Measurements from ENCODE around the gene BICDL2. TPM values are rescaled to one million over a fixed set of nuclear protein-coding genes. Genes with fewer than 3 reads are reported as not detected.

Gene BICDL2
- total and polyA plus RNA-seq, 8 donors = 18.4 to 693 (median 47.2) TPM

DNA sequence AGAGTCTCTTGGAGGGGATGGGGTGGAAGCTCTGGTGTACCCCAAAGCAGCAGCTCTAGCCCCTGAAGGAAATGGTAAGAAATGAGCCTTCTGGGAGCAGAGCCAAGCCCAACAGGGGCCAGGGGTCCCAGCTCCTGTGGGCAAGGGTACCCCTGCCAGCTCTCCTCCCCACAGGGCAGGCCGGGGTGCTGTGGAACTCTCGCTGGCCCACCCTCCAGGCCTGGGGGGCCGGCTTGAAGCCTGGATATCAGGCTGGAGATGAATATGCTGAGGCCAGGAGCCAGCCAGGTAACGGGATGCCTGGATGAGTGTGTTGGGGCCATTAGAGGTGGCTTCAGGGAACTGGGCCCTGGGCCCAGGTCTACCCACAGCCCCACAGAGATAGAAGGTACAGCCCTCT lies 36.2 kb downstream of the BICDL2 start:
- 67 to 89% (median 84%) methylated on average over 4 of the region's 4 CpGs for WGBS, 5 donors
- TF ChIP-seq POLR2A (IDR thresholded peaks at IDR 0.05) (no peak), POLR2AphosphoS5 (IDR thresholded peaks at IDR 0.05) (no peak), EP300 (IDR thresholded peaks at IDR 0.05) (no peak)
- TF ChIP-seq, protein P1, sequence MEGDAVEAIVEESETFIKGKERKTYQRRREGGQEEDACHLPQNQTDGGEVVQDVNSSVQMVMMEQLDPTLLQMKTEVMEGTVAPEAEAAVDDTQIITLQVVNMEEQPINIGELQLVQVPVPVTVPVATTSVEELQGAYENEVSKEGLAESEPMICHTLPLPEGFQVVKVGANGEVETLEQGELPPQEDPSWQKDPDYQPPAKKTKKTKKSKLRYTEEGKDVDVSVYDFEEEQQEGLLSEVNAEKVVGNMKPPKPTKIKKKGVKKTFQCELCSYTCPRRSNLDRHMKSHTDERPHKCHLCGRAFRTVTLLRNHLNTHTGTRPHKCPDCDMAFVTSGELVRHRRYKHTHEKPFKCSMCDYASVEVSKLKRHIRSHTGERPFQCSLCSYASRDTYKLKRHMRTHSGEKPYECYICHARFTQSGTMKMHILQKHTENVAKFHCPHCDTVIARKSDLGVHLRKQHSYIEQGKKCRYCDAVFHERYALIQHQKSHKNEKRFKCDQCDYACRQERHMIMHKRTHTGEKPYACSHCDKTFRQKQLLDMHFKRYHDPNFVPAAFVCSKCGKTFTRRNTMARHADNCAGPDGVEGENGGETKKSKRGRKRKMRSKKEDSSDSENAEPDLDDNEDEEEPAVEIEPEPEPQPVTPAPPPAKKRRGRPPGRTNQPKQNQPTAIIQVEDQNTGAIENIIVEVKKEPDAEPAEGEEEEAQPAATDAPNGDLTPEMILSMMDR (IDR thresholded peaks at IDR 0.05) = no peak
- intact Hi-C loops (cut with DNase I; ENCODE audit: low total_unique reads) = no loop called here

GRCh38 chr16:2999929-3000328 lies 36.8 kb downstream of the BICDL2 start:
- no peaks in the 10 kb centered on the region for H3K9me3 ChIP-seq
- no peak overlapping the region for H3K27ac ChIP-seq
- no peak for TF ChIP-seq POLR2A (IDR thresholded peaks at IDR 0.05)
- TF ChIP-seq EP300 (IDR thresholded peaks at IDR 0.05) = no peak
- TF ChIP-seq POLR2AphosphoS5 (IDR thresholded peaks at IDR 0.05) = no peak
- TF ChIP-seq, protein P1 (IDR thresholded peaks at IDR 0.05) = no peak
- H3K36me3 ChIP-seq = no peaks in the 10 kb centered on the region
- DNase-seq = no peak
- H3K27me3 ChIP-seq = peaks cover 0 to 69% (median 0%) of the 10 kb centered on the region in 3 donors
- H3K4me3 ChIP-seq = no peak overlapping the region
- intact Hi-C loops (cut with DNase I; ENCODE audit: low total_unique reads) = no loop called here
- 78 to 90% (median 85%) methylated on average over 6 of the region's 6 CpGs for WGBS, 5 donors
- peaks cover 4 to 11% (median 8%) of the 10 kb centered on the region in 4 donors for H3K4me1 ChIP-seq

More for the DNA sequence above, 36.2 kb downstream of the BICDL2 start:
- Histone ChIP-seq H3K27ac (no peak overlapping the region), H3K36me3 (no peaks in the 10 kb centered on the region), H3K4me3 (no peak overlapping the region), H3K4me1 (peaks cover 4 to 15% (median 12%) of the 10 kb centered on the region in 4 donors), H3K9me3 (no peaks in the 10 kb centered on the region), H3K27me3 (peaks cover 0 to 69% (median 0%) of the 10 kb centered on the region in 3 donors)
- no peak for DNase-seq

DNA sequence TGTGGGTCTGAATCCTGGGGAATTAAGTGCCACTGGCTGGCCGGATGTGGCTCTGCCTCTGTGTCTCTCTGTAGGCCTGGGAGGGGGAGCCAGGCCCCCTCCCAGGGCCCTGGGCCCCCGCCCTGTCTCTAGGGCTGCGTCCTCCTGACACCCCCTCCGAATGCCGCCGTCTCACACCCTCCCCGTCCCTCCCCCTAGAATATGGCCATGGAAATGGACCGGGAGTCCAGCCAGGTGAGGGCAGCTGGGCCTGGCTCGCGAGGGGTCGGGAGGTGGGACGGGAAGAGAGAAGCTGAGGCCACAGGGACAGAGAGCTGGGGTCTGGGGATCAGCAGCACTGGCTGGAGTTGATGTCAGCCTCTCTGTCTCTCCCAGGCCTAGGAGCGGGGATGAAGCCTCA lies 40.4 kb downstream of the BICDL2 start:
- 80 to 93% (median 85%) methylated on average over 11 to 13 of the region's 13 CpGs for WGBS, 5 donors
- intact Hi-C loops (cut with DNase I; ENCODE audit: low total_unique reads) = no loop called here
- no peak for DNase-seq

DNA sequence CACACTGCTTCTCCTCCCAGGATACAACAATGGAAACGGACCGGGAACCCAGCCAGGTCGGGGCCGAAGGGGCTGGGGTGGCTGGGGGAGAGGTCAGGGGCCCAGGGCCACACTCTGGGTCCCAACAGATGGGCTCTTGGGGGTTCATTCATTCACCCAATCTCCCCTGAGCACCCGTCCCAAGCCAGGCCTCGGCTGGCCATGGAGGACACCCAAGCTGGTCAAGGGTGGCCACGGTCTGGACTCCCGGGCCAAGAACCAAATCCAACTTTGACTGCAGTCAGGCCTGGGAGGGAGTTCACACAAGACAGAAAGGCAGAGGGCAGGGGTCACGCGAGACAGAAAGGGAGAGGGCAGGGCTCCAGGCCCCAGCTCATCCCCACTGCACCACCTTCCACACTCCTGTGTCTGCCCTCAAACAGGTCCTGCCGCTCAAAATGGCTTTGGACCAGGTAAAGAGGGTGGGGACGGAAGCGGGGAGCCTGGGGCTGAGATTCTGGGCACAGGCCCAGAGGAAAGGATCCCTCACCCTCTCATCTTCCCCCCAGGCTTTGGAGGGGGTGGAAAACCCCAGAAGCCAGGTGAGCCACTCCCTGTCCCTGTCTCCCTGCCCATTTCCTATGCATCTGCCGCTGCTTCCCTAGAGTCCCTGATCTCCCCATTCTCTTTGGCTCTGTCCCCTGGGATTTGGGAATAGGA lies 44.2 kb downstream of the BICDL2 start:
- intact Hi-C loops (cut with DNase I; ENCODE audit: low total_unique reads) = no loop called here
- Histone ChIP-seq H3K9me3 (no peaks in the 10 kb centered on the region), H3K27me3 (peaks cover 0 to 62% (median 8%) of the 10 kb centered on the region in 3 donors), H3K36me3 (no peaks in the 10 kb centered on the region), H3K4me3 (no peak overlapping the region), H3K27ac (no peak overlapping the region), H3K4me1 (peaks cover 0 to 4% (median 0%) of the 10 kb centered on the region in 4 donors)
- no peak for TF ChIP-seq EP300 (IDR thresholded peaks at IDR 0.05)
- TF ChIP-seq, protein P1 (IDR thresholded peaks at IDR 0.05) = no peak
- TF ChIP-seq POLR2A (IDR thresholded peaks at IDR 0.05) = no peak
- TF ChIP-seq POLR2AphosphoS5 (IDR thresholded peaks at IDR 0.05) = no peak
- 71 to 84% (median 74%) methylated on average over 14 of the region's 14 CpGs for WGBS, 5 donors
- no peak for DNase-seq

More for the DNA sequence above, 40.4 kb downstream of the BICDL2 start:
- Histone ChIP-seq H3K27me3 (peaks cover 0 to 61% (median 0%) of the 10 kb centered on the region in 3 donors), H3K9me3 (no peaks in the 10 kb centered on the region), H3K27ac (no peak overlapping the region), H3K4me3 (no peak overlapping the region), H3K4me1 (no peaks in the 10 kb centered on the region), H3K36me3 (no peaks in the 10 kb centered on the region)
- TF ChIP-seq POLR2A (IDR thresholded peaks at IDR 0.05) = no peak
- TF ChIP-seq EP300 (IDR thresholded peaks at IDR 0.05) = no peak
- no peak for TF ChIP-seq POLR2AphosphoS5 (IDR thresholded peaks at IDR 0.05)
- TF ChIP-seq, protein P1 (IDR thresholded peaks at IDR 0.05) = no peak
